HG03196 (cell line): Measurements from ENCODE around the gene CTNNA2.
"Not testable (repeated sequence)": the region's sequence is repeated elsewhere in the genome, so short reads cannot be mapped to it uniquely, and the experiment has no call there.

Experiments used
- ATAC-seq: cut with Tn5 transposase; IDR thresholded peaks from one replicate; pipeline ENCODE4 v1.9.1; 2021; ENCODE audit not compliant: unreplicated experiment

CTNNA2 gene

DNA sequence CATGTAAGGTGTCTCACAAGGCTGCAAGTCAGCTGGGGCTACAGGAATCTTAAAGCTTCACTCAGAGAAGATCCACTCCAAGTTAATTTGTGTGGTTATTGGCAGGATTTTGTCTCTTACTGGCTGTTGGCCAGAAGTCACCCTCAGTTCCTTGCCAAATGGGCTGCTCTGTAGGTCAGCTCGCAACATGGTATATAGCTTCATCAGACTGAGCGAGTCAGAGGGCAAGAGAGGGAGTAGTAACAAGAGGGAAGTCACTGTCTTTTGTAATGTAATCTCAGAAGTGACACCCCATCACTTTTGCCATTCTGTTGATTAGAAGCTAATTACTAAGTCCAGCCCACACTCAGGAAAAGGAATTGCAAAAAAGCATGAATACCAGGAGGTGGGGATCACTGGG lies 672.2 kb downstream of the CTNNA2 start:
- ATAC-seq: no peak

DNA sequence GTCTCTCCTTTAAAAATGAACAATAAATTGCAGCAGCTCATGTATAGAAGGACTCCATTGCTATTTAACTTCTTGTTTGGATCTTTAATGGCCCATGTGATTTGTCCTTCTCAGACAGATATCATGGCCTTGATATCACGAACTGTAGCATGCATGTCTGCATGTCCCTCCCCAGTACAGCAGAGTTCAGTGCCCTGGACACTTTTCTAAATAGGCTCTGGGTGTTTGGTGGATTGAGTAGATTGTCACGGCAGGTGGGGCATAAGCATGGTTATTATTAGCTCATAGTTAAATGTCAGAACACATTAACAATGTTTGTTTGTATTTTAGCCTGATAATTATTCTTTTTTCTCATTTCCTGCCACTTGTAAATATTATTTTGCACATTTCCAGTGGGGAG lies 673.4 kb downstream of the CTNNA2 start:
- no peak for ATAC-seq

DNA sequence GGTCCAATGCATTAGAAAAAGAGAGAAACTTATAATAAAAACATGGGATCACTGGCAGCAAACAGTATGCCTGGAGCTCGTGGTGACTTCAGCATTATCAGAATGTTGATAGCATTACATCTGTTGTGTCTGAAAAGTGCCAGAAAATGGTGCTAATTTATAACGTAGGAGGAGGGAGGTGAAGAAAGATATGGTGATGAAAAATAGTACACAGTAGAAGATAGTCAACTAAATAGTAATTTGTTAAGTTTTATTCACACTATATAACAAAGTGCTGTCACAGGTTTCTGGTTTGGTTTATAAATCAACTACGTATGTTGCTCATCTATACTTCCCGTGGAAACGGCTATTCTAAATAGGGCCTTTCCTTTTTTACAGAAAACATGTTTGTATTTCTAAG lies 674.3 kb downstream of the CTNNA2 start:
- no peak for ATAC-seq

DNA sequence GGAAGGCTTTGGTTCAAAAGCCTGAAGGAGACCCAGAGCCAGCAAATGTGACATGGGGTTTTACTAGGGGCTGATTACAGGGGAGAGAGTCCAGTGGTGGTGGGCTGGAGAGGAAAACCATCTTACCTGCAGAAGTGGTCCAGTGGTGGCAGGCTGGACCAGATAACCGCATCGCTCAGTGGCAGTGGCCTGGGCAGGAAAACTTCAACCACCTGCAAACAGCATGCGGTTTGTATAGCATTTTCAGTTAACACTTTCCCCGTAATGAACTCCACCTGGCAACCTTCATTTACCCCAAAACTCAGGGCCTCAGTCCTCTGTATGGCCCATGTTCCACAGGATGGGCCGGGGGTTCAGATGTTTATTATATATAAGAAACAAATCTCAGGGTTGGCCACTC lies 677.3 kb downstream of the CTNNA2 start:
- no peak for ATAC-seq

DNA sequence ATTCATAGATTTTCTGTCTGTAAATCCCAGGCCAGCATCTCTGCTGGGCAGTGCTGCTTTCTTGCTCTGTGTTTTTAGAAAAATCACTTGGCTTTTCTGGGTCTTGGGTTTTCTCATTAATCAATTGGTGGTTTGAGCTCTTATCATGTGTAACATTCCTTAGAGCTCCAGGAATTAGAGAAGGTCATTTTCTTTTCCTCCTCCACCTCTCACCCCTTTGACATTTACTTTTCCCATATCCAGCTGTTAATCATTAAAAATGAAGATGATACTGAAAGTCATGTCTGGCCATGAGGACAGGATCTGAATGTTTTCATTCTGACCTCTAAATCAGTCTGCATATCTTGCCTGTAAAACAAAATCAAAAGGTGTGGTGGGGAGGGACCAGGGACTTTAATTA lies 680.7 kb downstream of the CTNNA2 start:
- ATAC-seq: no peak

DNA sequence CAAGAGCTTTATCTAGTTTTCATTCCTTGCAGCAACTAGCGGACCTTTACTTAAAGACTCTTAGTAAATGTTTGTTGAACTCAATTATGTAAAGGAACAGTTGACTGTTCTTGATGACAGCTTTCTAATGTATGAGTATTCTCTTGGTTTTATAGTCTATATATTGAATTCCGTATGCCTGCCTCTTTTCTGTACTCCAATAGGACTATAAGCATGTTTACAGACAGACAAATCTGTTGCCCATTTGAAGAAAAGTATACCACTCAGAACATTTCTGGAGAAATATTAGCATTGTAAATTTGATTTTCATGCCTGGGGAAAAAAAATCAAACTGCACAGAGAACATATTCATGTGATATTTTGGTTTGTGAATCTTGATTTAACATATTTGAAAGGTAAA lies 682.2 kb downstream of the CTNNA2 start:
- no peak for ATAC-seq

DNA sequence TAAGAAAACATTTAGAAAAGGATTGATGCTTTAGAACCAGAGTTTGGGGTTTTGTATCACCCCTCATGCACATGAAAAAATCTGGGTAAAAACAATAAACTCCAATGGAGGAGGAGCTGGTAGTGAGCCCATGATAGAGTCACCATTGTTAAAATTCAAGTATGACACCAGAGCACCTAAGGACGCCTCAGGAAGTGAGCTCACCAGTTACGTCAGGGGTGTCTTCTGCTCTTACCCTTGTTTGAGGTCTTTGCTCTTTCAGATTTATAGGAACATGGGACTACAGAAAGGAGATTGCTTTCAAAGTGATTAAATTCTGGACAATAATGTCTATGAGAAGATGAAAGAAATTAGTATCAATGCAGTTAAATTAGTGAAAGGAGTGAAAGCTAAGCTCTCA lies 685.2 kb downstream of the CTNNA2 start:
- no peak for ATAC-seq

DNA sequence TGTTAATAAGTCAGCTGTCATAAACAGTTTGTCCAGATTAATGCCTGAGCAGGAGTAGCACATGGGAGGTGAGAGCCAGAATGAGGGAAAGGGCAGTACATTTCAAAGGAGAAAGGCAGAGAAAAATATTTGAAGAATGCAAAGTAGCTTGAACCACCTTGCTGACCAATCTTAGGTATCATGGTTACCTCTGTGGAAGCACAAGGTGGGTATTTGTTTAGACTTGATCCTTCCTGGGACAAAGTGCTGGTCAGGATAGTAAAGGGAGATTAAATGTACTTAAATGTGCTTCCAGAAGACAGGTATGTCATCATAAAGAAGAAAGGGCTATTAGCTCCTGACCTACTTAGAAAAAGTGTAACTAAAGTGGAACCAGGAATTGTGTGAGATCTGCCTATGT lies 686.7 kb downstream of the CTNNA2 start:
- no peak for ATAC-seq

DNA sequence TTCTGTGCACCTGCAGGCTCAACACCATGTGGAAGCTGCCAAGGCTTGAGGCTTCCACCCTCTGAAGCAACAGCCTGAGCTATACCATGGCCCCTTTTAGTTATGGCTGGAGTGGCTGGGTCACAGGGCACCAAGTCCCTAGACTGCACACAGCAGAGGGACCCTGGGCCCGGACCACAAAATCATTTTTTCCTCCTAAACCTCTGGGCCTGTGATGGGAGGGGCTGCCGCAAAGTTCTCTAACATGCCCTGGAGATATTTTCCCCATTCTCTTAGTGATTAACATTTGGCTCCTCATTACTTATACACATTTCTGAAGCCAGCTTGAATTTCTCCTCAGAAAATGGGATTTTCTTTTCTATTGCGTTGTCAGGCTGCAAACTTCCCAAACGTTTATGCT lies 691.1 kb downstream of the CTNNA2 start:
- not testable (repeated sequence) for ATAC-seq

DNA sequence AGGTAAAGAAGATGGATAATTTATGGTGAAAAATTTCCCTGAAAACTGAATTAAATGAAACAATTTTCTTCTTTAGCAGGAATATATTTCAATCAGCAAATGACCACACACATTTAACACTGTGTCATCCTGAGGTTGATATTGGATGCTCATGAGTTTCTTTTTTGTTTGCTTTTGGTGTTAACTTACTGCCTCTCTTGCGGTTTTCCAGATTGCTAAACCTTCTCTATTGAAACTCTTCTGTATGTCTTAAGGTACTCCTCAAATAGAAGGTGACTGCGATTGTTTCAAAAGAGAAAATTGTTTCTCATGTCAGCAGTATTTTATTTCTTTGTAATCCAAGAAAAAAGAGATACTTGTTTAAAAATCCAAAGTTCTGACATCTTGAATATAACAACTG lies 692.6 kb downstream of the CTNNA2 start:
- no peak for ATAC-seq

DNA sequence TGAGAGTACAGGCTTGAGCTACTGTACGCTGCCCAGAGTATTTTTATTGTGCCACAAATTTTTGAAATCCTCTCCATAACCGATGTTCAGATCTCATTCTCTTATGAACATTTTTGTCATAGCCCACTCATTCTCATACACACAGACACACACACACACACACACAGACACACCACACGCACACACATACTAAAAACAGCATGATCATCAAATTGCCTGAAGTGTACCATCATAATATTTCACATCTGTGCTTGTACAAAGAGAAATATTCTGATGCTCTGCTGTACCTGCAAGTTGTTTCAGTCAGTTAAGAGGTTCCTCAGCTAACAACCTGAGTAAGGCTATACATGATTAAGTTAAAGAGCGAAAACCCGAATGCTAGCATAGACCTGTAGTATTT lies 696.6 kb downstream of the CTNNA2 start:
- ATAC-seq: no peak

DNA sequence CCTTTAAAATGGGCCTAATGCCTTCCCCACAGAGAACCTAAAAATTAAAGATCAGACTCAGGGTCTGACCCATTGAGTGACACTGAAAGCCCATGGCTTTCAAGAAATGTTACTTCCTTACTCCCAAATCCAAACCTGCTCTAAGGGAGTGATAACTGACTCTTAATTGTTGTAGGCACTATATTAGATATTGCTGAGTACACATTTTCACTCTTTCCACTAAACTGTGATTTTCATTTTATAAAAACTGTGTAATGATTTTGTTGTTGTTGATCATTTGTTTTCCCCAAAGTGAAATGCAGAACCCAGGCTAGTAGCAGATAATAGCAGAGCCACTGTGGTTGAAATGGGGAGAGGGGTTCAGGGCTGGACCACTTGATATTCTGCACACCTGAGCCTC lies 704.6 kb downstream of the CTNNA2 start:
- no peak for ATAC-seq

DNA sequence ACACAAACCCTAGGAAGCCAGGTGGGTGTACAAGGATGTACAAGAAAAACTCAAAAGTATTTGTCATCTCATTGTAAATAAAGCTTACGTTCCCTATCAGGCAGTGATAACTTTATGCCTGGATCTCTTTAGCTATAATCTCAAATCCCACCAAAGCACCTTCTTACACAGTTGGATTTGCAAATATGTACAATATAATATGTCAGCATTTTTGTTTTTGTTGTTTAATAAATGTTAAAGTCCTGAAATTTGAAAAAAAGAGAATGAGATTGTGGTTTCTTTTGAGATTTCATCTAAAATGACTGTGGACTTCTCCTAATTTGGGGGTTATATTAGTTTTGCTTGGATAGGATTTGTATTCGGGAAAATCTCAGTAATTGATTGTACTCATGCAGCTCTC lies 709.8 kb downstream of the CTNNA2 start:
- no peak for ATAC-seq

DNA sequence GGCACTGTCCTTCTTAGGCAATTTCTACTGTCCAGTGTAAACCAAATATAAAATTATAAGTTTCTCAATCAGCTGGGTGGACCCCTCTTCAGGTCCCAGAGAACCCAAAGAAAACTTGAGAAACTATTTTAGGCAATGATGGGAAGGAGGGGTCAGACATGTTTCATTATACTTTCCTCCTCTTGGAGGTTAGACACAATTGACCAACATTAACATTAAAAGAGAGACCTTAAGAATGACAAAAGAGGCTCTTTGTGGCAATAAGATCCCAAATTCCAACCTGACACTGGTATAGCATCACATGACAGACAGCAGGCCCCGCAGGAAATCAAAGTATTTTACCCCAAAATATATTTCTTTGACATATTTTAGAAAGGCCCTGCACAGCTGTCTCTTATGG lies 718.6 kb downstream of the CTNNA2 start:
- no peak for ATAC-seq

DNA sequence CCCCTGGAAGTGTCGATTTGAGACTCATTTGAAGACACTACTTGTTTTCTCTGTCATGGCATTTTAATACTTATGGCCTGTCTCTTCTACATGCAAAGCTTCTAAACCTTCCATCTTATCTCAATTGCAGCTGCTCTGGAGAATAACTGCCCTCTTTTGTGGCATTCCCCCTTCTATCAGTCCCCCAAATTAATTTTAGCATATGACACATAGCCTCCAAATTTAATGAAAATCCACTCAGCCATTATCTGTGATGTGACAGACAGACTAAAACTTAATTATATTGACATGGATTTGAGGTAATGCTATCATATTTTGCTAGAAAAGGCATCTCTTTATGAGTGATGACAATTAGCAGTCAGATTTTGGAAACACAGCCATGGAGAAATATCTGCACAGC lies 720.5 kb downstream of the CTNNA2 start:
- no peak for ATAC-seq

DNA sequence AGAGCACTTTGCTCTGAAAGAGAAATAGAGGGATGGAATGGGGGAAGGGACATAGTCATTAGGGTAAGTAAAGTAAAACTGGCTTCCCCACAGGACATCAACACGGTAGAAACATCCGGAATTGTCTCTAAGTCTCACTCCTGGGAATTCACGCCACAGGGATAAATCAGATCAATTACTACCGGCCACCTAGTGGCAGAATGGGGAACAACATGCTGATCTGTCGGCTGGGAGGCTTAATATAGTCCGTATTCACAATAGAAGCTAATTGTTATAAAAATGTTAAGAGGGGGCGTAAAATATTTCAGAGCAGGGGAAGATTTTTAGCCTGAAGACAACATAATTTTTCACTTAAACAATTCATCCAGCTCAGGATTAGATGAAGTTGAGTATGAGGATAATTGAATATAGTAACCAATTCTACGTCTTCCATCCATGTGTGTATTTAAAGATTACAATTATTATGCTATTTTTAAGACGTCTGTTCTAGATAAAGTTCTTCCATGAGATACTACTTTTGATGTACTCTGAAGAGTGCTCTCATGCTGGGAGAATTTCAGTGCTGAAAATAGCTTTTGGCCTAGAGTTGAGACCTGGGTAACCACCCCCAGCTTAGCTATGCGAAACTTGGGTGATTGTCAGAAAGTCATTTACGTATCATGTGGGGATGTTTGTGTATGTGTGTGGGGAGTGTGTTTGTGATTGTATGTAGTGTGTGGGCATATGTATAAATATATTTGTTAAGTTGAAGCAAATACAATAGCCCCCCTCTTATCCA lies 726.0 kb downstream of the CTNNA2 start:
- ATAC-seq: no peak

DNA sequence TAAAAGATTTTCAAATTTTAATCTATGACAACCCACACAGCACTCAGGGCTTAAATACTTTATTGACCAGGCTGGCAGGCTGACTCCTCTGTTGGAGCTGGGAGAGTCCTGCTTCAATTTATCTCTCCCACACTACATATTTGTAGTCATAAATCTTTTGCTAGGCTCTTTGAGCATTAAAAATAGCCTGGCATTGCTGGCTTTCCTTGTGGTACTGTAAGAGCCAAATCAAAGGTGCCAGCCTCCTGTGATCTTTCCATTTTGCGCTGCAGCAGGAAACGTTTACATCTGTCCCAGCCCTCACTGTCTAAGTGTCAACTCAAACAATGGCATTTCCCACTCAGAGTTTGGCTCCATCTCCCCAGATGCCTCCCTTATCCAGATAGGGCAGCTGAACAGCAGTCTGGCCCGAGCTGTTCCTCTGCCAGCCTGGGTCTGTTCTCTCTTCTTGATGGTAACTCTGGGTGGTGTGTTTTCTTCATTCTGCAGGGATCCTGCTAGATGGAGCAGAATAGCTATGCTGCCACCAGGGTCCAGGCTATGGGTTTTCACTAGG lies 729.6 kb downstream of the CTNNA2 start:
- ATAC-seq: no peak

DNA sequence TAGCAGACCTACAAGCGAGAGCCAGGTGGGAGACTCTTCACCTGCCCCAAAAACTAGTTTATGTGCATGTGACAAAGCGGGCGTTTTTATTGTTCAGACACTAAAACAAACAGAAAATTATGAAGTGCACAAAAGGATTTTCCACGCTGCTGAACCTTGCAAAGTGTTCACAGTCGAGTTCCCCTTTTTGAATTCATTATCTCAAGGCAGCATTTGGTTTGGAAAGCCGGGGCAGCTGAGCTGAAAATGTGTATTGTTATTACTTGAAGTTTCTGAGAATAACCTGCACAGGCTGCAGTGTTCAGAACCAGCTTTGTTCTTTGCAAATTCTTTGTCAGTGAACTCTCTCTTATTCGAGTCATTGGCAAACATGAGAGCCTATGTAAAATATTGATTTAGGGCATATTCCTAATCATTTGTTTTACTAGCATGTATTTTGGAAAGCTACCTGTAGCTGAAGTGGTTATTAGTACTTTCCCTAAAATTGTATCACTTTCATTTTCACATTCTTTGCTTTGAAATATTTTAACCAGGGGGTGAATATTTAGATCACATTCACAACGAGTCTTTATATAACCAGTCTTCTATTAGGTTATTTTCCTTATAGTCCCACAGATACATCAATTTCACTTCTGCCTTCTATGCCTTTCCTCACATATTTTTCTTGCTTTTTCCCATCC lies 732.2 kb downstream of the CTNNA2 start:
- no peak for ATAC-seq

DNA sequence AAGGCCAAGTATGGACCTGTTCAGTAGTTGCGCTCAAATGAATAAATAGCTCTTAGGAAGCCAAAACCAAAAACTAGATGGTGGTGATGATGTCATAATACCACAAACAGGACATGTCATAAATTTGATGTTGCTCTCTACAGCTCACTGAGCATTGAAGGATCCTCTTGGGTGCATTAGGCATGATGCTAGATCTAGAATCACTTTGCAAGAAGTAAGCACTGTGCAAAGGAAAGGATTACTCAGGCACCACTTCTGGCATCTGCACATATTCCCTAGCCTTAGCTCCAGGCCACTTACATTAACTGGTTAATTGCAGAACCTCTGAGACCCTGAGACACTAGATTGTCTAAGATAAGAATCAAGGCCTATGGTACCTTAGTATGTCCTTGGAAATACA lies 733.7 kb downstream of the CTNNA2 start:
- no peak for ATAC-seq

DNA sequence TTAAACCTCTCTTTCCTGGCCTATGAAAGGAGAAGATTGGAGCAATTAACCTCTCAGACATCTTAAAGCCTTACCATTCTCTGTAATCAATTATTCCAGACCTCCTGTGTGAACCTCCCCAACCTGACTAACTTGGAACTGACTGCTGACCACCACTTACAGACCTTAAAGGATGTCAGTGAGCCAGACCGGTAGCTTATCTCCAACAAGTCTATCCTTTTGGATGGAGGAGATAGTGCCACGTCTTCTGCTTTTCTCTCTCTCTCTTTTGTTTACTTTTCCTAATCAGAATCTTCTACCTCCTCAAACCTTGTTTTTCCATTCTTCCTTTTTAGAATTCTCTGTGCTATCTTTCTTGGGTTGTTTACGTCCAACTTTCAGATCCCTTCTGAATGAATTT lies 734.5 kb downstream of the CTNNA2 start:
- ATAC-seq: no peak

DNA sequence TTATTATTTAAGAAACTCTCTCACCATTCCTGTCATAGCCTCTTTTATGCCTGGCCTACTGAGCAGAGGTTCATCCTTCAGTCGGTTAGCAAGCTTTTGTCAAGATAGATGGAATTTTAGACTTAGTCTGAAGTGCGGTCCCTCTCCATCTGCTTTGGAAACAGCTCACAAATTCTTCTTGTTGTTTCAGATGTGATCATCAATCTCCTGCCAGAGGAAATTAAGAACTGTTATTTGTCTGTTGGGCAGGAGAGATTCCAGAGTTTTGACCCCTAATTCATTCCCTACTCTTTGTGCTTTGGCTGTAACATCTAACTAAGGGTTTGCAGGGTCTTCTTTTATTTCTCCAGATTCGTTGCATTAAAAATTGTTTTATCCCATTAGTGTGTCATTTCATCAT lies 735.3 kb downstream of the CTNNA2 start:
- no peak for ATAC-seq

DNA sequence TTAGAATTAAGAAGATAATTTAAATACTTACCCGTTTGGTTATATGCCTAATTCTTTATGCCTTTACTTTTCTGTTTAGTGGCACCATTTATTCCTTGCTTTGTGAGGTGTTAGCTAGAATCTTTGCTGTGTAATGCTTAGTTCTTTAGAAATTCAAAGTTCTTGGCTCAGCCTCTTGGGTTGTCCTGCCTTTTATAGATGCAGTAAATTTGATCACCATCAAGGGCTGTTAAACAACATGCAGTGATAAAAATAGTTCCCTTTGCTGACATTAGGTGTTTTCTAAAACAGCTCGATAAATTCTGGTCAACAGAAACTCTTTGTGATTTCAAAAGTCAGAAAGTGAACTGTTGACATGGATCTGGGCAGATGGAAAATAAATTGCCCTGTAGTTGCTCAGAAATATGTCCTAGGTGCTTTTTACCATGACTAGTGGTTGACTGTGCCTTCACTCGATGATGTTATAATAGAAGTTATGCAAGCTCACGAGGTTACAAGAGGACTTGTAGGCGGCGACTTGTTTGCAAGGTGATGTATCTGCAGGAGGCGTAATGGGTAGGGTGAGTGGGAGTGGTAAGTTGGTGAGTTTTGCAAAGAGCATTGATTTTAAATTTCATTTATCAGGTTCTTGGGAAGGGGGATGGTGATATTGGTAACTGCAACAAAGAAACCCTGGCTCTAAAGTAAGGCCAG lies 739.6 kb downstream of the CTNNA2 start:
- ATAC-seq: no peak
